Measurements from ENCODE around the gene C3orf18. TPM values are rescaled to one million over a fixed set of nuclear protein-coding genes. Genes with fewer than 3 reads are reported as not detected.
A peak's percentile ranks its signal among the peaks of the same experiment; 100 is the strongest.

Gene C3orf18
- 10 to 100 TPM in 1 of 3 donors, 1 to 10 TPM in 2; 1.5 to 14.1 (median 2.5) TPM for total RNA-seq
- long read RNA-seq, donor 1, transcript C3orf18-203 (5 exons, 2,486 nt), result major isoform, 12 of 30 reads
- long read RNA-seq, donor 1, transcript C3orf18-210 (4 exons, 788 nt), result minor isoform, 8 of 30 reads
- long read RNA-seq, donor 1, partial matches to known transcripts, result 1 of 30 reads
- long read RNA-seq, donor 1, other reads (novel, unspliced or antisense), result 5 of 30 reads
- long read RNA-seq, donor 2, partial matches to known transcripts, result 0 of 1 reads
- long read RNA-seq, donor 2, other reads (novel, unspliced or antisense), result 0 of 1 reads

GRCh38 chr3:50567386-50568167 lies at the start of gene C3orf18:
C3orf18 (minus strand) TSS chr3:50567747; CDS start chr3:50565699, 2,048 bp downstream.
- peaks cover 23% of the 10 kb centered on the region for H3K4me1 ChIP-seq (ENCODE audit: low read depth)
- peak; percentile 74 for ATAC-seq
- intact Hi-C loops (cut with DNase I, micrococcal nuclease), result no loop called here

GRCh38 chr3:50616770-50617095 lies 49.2 kb upstream of the C3orf18 start:
- H3K4me3 ChIP-seq, result no peak overlapping the region
- DNase-seq (peak; percentile 96 to 98 (median 97)), ATAC-seq (peak; percentile 82)
- no peaks in the 10 kb centered on the region for H3K9me3 ChIP-seq
- H3K4me1 ChIP-seq (ENCODE audit: low read depth), result peaks cover 22% of the 10 kb centered on the region
- no peak for TF ChIP-seq CTCF (IDR thresholded peaks at IDR 0.05)
- no peaks in the 10 kb centered on the region for H3K36me3 ChIP-seq (ENCODE audit: low read depth)
- intact Hi-C loops (cut with DNase I, micrococcal nuclease), result loop anchor here in 1 of 2 donors (5.0 kb wide), 1 partner anchor 766 kb away; no protein-coding TSS in a partner anchor

More at GRCh38 chr3:50567386-50568167, at the start of gene C3orf18:
- H3K9me3 ChIP-seq, result no peaks in the 10 kb centered on the region
- no peaks in the 10 kb centered on the region for H3K36me3 ChIP-seq (ENCODE audit: low read depth)
- TF ChIP-seq CTCF (IDR thresholded peaks at IDR 0.05), result no peak
- H3K4me3 ChIP-seq, result peak within 1 kb of the TSS; percentile 52
- DNase-seq, result peak; percentile 93 to 97 (median 96)

GRCh38 chr3:50616003-50616769 lies 48.6 kb upstream of the C3orf18 start:
- no peaks in the 10 kb centered on the region for H3K9me3 ChIP-seq
- DNase-seq (peak; percentile 89 to 90 (median 90)), ATAC-seq (peak; percentile 60)
- no peak overlapping the region for H3K4me3 ChIP-seq
- intact Hi-C loops (cut with DNase I, micrococcal nuclease), result loop anchor here in 1 of 2 donors (5.0 kb wide), 1 partner anchor 766 kb away; no protein-coding TSS in a partner anchor
- H3K4me1 ChIP-seq (ENCODE audit: low read depth), result peaks cover 22% of the 10 kb centered on the region
- peak; percentile 96 for TF ChIP-seq CTCF (IDR thresholded peaks at IDR 0.05)
- H3K36me3 ChIP-seq (ENCODE audit: low read depth), result no peaks in the 10 kb centered on the region

DNA sequence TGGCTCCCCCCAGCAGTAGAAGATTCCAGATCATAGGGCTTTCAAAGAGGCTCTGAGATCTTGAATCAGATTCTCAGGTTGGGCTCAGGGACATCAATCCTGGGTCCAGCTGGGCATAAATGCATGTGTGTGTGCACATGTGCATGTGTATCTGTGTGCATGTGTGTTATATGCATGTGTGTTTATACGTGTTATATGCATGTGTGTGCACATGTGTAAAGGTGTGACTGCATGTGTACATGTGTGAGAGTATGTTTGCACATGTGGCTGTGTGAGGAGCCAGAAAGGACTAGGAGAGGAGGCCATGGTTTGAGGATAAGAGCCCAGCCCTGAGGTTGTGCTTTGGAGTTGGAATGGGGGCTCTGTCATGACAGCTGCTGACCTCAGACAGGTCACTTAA lies 47.6 kb upstream of the C3orf18 start:
- H3K4me1 ChIP-seq (ENCODE audit: low read depth), result peaks cover 27% of the 10 kb centered on the region
- ATAC-seq (no peak), DNase-seq (no peak)
- H3K9me3 ChIP-seq, result no peaks in the 10 kb centered on the region
- intact Hi-C loops (cut with DNase I, micrococcal nuclease), result loop anchor here (2.0 to 5.0 kb wide), 2 partner anchors 44 to 767 kb away; no protein-coding TSS in a partner anchor
- H3K4me3 ChIP-seq, result no peak overlapping the region
- H3K36me3 ChIP-seq (ENCODE audit: low read depth), result no peaks in the 10 kb centered on the region
- TF ChIP-seq CTCF (IDR thresholded peaks at IDR 0.05), result no peak
